Chondrocyte (in vitro differentiated cells): ENCODE results near the gene FURIN. TPM values are rescaled to one million over a fixed set of nuclear protein-coding genes. Genes with fewer than 3 reads are reported as not detected.
A peak's percentile ranks its signal among the peaks of the same experiment; 100 is the strongest.

ENCODE experiments used
- DNase-seq: peaks from one replicate; pipeline ENCODE4 v3.0.0; 2021; ENCODE audit warnings: mixed read lengths, low spot score
- H3K27ac Mint-ChIP-seq: one replicate; pipeline ENCODE4 v1.8.0; 2021; ENCODE audit warnings: mild to moderate bottlenecking, moderate library complexity, mixed read lengths; ENCODE audit not compliant: unreplicated experiment
- H3K27me3 Mint-ChIP-seq: 2 replicates; pipeline ENCODE4 v1.8.0; 2021; ENCODE audit warnings: low read depth, mixed read lengths
- H3K36me3 Mint-ChIP-seq: 2 replicates; pipeline ENCODE4 v1.8.0; 2021; ENCODE audit warnings: low read depth, mixed read lengths
- H3K4me1 Mint-ChIP-seq: 2 replicates; pipeline ENCODE4 v1.8.0; 2021; ENCODE audit warnings: low read depth, mild to moderate bottlenecking, mixed read lengths
- H3K4me3 Mint-ChIP-seq: one replicate; pipeline ENCODE4 v1.8.0; 2021; ENCODE audit warnings: mild to moderate bottlenecking, moderate library complexity, mixed read lengths; ENCODE audit not compliant: unreplicated experiment
- H3K9me3 Mint-ChIP-seq: 2 replicates; pipeline ENCODE4 v1.8.0; 2021; ENCODE audit warnings: low read depth, mixed read lengths
- total RNA-seq: library from RNA; stranded (reverse); gene quantifications from 3 replicates; pipeline ENCODE4 v1.2.1, GENCODE V29; 2021
- TF ChIP-seq, protein P1 (sequence below): fragments of 200-600 bp; sonication (generic); IDR thresholded peaks from 2 replicates; pipeline ENCODE4 v1.5.0; 2021; ENCODE audit warnings: antibody characterized with exemption, mild to moderate bottlenecking, moderate library complexity

The FURIN gene
- total RNA-seq, 1 donor from 2014 or later, result 66.2 TPM

DNA sequence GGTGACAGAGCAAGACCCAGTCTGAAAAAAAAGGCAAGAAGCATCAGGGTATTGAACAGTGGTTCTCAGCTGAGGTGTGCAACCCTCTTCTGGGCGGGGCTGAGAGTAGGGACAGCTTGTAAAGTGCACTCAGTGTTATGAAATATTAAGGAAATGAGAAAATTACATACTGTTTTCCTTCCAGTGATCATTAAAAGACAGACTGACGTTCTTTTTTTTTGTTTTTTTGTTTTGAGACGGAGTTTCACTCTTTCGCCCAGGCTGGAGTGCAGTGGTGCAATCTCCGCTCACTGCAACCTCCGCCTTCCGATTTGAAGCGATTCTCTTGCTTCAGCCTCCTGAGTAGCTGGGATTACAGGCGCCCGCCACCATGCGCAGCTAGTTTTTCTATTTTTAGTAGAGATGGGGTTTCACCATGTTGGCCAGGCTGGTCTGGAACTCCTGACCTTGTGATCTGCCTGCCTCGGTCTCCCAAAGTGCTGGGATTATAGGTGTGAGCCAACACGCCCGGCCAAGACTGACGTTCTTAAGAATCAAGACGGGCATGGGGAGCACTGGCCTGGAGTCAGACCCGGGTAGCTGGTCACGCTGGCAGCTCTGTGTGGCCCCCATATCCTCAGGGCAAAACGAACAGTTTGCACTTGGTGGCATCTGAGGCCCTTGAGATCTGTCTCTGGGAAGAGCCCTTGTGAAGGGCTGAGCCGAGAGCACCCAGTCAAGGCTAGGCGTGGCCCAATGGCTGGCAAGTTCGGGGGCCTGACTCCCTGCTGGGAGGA lies 46.1 kb downstream of the FURIN start:
- no peaks in the 10 kb centered on the region for H3K9me3 Mint-ChIP-seq
- no peak overlapping the region for H3K4me3 Mint-ChIP-seq
- no peak overlapping the region for H3K27ac Mint-ChIP-seq
- H3K4me1 Mint-ChIP-seq, result peaks cover 10% of the 10 kb centered on the region
- H3K27me3 Mint-ChIP-seq, result no peaks in the 10 kb centered on the region
- DNase-seq, result no peak
- TF ChIP-seq, protein P1, sequence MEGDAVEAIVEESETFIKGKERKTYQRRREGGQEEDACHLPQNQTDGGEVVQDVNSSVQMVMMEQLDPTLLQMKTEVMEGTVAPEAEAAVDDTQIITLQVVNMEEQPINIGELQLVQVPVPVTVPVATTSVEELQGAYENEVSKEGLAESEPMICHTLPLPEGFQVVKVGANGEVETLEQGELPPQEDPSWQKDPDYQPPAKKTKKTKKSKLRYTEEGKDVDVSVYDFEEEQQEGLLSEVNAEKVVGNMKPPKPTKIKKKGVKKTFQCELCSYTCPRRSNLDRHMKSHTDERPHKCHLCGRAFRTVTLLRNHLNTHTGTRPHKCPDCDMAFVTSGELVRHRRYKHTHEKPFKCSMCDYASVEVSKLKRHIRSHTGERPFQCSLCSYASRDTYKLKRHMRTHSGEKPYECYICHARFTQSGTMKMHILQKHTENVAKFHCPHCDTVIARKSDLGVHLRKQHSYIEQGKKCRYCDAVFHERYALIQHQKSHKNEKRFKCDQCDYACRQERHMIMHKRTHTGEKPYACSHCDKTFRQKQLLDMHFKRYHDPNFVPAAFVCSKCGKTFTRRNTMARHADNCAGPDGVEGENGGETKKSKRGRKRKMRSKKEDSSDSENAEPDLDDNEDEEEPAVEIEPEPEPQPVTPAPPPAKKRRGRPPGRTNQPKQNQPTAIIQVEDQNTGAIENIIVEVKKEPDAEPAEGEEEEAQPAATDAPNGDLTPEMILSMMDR, result no peak
- H3K36me3 Mint-ChIP-seq, result peaks cover 37% of the 10 kb centered on the region

DNA sequence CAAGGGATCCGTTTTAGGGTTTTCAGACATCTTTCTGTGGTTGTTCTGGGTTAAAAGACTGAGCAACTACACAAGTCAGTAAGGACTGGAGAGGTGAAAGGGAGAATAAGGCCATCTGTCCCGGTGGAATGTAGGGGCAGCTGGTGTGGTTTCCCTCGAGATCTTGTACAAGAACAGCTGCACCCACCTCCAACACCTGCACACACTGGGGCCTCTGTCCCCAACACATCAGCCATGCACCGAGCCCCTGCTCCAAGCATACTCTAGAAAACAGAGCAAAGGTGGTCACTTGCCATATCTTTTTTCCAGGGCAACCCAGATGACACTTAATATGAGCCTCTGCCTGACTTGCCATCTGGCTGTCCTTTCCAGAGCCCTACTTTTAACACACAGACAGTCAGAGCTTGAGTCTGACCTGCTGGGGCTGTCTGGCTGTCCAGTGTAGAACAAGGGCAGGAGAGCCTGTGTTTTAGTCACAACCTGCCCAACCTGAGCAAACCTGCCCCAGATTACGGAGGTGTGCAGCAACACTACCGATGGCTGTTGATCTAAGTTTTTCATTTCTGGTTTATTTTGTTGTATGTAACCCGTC lies 46.9 kb downstream of the FURIN start:
- Mint-ChIP-seq H3K27ac (peak overlapping the region; percentile 90), H3K36me3 (peaks cover 43% of the 10 kb centered on the region), H3K4me3 (no peak overlapping the region), H3K9me3 (no peaks in the 10 kb centered on the region), H3K4me1 (peaks cover 10% of the 10 kb centered on the region), H3K27me3 (no peaks in the 10 kb centered on the region)
- DNase-seq, result no peak
- TF ChIP-seq, protein P1, result no peak

DNA sequence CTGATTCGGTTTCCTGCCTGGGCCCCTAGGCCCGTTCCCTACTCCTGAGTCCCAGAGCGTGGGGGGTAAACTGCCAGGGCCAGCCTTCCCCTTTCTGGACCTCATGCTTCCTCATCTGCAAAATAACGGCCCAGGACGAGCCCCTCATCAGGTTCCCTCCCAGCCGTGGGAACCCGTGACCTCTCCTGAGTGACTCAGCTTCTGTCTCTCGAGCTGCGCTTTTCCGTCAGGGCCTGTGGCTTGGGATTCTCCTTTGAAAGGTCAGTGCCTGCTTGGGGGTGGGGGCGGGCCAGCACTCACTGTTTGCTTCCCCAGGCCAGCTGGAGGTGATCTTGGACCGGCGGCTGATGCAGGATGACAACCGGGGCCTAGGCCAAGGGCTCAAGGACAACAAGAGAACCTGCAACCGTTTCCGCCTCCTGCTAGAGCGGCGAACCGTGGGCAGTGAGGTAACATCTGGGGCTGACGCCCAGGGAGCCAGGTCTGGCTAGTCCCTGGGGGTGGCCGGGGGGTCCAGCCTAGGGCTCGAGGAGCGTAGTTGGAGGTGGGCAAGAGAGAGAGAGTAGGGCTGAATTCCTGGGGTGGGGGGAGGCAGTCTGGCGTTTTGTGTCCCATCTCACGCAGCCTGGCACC lies 47.5 kb downstream of the FURIN start:
- Mint-ChIP-seq H3K36me3 (peaks cover 42% of the 10 kb centered on the region), H3K4me3 (no peak overlapping the region), H3K4me1 (peaks cover 10% of the 10 kb centered on the region), H3K9me3 (no peaks in the 10 kb centered on the region), H3K27me3 (no peaks in the 10 kb centered on the region), H3K27ac (peak overlapping the region; percentile 90)
- DNase-seq, result no peak
- TF ChIP-seq, protein P1, result no peak

DNA sequence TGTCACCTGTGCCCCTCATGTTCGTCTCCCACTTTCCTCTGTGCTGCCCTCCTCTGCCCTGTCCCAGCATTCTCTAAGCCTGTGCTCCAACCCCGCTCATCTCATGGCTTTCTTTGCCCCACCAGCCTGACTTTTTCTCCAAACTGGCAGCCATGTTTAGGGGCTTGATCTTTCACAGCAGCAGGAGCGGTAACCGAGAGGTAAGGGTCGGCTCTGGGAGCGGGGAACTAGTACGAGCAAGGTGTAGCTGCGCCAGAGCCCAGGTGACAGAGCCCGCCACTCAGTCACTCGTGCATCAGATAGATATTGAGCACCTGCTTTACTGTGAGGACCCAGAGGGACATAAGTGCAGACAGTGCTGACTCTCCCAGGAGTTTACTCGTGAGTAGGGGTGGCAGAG lies 48.1 kb downstream of the FURIN start:
- Mint-ChIP-seq H3K36me3 (peaks cover 43% of the 10 kb centered on the region), H3K27ac (no peak overlapping the region), H3K9me3 (no peaks in the 10 kb centered on the region), H3K4me3 (no peak overlapping the region), H3K27me3 (no peaks in the 10 kb centered on the region), H3K4me1 (peaks cover 10% of the 10 kb centered on the region)
- no peak for DNase-seq
- TF ChIP-seq, protein P1, result no peak

DNA sequence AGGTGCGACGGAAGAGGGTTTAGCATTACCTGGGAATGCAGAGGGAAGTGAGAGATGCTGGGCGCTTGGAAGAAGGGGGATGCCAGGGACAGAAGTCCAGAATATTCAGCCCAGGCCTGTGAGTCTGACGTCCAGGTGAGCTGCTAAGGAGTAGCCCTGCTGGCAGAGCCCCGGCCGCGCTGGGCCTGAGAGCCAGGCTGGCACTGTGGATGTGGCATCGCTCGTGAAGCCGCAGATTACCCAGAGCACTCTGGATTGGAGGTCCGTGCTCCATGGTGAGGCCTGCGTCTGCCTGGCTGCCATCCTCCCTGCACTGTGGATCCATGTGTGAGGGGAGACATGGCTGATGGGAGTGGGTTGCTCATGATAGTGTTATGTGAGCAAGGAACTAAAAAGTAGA lies 49.2 kb downstream of the FURIN start:
- Mint-ChIP-seq H3K4me1 (peaks cover 10% of the 10 kb centered on the region), H3K36me3 (peaks cover 42% of the 10 kb centered on the region), H3K27me3 (no peaks in the 10 kb centered on the region), H3K4me3 (no peak overlapping the region), H3K27ac (no peak overlapping the region), H3K9me3 (no peaks in the 10 kb centered on the region)
- TF ChIP-seq, protein P1, result no peak
- no peak for DNase-seq
